Astrocyte of the cerebellum (primary cell): ENCODE measurements around the gene USP15.
"Not testable (repeated sequence)": the region's sequence is repeated elsewhere in the genome, so short reads cannot be mapped to it uniquely, and the experiment has no call there.

ENCODE experiments used
- DNase-seq: peaks from one replicate; pipeline ENCODE4 v3.0.0-alpha.2; 2011; ENCODE audit warnings: low read depth
- H3K4me3 ChIP-seq: 2 replicates; pipeline ENCODE4 v1.5.1; 2011; ENCODE audit warnings: mild to moderate bottlenecking, low read depth, low read length, moderate library complexity
- in situ Hi-C: cut with HindIII; loops from 2 replicates; pipeline ENCODE4 v1.10.0; 2017; ENCODE audit warnings: low sequenced_read_pairs
- TF ChIP-seq, protein P1 (sequence below): IDR thresholded peaks from 2 replicates; pipeline ENCODE4 v1.5.1; 2012; ENCODE audit warnings: low read length, low read depth, moderate library complexity, mild to moderate bottlenecking; ENCODE audit errors: missing control alignments

The USP15 gene

DNA sequence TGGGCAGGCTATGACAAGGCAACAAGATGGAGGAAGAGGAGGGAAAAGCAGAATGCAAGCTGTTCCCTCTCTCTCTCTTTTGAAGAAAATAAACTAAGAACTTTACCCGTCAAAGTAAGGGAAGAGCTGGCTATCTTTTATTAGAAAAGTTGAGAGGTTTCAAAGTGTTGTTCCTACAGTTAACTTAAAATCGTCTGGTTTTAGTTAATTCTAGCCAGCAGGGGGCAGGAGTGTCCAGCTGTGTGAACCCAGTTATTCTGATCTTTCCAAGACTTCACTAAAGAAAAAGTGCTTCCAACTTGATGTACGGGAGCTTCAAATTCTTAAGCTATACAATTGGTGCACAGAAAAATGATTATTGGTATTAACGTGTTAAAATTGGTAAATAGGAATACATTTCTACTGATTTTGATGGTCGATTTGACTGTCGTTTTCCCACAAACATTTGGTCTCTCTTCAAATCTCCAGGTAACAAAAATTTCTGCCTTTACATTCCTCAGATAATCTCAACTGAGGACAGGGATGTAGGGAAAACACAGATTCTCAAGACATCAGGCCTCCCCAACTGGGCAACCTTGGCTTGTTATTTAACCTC, 178.0 kb downstream of the USP15 start:
- TF ChIP-seq, protein P1, sequence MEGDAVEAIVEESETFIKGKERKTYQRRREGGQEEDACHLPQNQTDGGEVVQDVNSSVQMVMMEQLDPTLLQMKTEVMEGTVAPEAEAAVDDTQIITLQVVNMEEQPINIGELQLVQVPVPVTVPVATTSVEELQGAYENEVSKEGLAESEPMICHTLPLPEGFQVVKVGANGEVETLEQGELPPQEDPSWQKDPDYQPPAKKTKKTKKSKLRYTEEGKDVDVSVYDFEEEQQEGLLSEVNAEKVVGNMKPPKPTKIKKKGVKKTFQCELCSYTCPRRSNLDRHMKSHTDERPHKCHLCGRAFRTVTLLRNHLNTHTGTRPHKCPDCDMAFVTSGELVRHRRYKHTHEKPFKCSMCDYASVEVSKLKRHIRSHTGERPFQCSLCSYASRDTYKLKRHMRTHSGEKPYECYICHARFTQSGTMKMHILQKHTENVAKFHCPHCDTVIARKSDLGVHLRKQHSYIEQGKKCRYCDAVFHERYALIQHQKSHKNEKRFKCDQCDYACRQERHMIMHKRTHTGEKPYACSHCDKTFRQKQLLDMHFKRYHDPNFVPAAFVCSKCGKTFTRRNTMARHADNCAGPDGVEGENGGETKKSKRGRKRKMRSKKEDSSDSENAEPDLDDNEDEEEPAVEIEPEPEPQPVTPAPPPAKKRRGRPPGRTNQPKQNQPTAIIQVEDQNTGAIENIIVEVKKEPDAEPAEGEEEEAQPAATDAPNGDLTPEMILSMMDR = peak; percentile 67
- in situ Hi-C loops = loop anchor here (10.0 kb wide), 1 partner anchor 357 kb away; no protein-coding TSS in a partner anchor
- DNase-seq = peak; percentile 31
- no peak overlapping the region for H3K4me3 ChIP-seq

DNA sequence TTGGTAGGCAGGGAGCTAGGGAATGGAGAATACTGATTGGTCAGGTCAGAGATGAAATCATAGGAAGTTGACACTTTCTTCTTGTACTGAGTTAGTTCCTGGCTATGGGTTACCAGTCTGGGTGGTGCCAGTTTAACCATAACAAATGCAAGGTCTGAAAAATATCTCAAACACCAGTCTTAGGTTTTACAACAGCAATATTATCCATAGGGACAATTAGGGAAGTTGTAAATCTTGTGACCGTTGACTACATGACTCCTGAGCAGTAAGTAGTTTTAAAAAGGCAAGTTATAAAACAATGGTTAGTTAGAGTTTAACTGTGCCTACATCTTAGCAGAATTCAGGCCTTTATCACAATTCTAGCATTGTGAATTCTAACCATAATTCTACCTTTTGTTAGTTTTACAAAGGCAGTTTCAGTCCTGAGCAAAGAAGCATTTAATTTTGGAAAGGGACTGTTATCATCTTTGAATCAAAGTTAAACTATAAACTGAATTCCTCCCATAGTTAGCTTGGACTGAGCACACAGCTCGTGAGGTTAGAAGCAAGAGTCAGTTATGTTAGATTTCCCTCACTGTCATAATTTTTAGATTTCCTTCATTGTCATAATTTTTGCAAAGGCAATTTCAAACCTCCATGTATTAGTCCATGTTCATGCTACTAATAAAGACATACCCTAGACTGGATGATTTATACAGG, 186.7 kb downstream of the USP15 start:
- TF ChIP-seq, protein P1 = no peak
- in situ Hi-C loops = no loop called here
- DNase-seq = no peak
- no peak overlapping the region for H3K4me3 ChIP-seq

DNA sequence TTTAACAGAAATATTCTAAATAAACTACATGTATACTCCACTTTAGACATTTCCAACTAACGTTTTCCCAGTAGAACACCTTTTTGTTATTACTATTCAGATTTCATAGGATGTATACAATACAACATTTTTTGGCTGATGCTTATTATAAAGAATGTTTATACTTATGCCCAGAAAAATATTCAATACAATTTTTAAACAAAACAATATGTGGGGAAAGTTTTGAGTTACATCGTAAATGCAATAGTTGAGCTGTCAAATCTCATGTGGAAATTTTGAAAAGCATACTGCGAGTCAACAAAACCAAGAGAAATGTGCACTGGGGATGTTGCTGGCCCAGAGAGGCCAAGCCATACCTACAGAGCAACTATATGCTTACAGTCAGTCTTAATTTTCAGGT, 188.2 kb downstream of the USP15 start:
- in situ Hi-C loops = no loop called here
- TF ChIP-seq, protein P1 = no peak
- no peak for DNase-seq
- no peak overlapping the region for H3K4me3 ChIP-seq

DNA sequence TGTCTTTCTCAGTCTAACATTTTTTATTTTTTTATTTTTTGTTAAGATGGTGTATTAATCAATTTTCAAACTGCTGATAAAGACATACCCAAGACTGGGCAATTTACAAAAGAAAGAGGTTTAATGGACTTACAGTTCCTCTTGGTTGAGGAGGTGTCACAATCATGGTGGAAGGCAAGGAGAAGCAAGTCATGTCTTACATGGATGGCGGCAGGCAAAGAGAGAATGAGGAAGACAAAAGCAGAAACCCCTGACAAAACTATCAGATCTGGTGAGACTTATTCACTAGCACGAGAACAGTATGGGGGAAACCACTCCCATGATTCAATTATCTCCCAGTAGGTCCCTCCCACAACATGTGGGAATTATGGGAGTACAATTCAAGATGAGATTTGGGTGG, 195.2 kb downstream of the USP15 start:
- in situ Hi-C loops = loop anchor here (25.0 kb wide), 1 partner anchor 607 kb away; no protein-coding TSS in a partner anchor
- DNase-seq, H3K4me3 ChIP-seq: not testable (repeated sequence)

DNA sequence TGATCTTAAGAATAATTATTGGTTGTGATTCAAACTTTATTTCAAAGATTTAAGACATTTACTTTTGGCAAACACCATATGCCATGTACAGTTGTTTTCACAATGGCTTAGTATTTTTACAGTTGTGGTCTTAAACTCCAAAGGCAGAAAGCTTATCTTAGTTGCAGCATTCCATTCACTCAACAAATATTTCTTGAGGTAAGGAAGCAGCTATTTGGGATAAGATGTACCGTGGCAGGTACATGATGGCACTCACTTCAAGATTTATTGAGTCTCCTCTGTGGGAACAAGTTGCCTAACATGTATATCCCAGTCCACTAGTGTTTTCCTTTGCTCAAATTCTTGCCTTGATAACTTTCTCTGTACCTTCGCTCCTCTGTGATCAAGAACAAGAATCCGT, 198.4 kb downstream of the USP15 start:
- TF ChIP-seq, protein P1 = no peak
- no peak for DNase-seq
- in situ Hi-C loops = loop anchor here (25.0 kb wide), 1 partner anchor 604 kb away; no protein-coding TSS in a partner anchor
- no peak overlapping the region for H3K4me3 ChIP-seq

DNA sequence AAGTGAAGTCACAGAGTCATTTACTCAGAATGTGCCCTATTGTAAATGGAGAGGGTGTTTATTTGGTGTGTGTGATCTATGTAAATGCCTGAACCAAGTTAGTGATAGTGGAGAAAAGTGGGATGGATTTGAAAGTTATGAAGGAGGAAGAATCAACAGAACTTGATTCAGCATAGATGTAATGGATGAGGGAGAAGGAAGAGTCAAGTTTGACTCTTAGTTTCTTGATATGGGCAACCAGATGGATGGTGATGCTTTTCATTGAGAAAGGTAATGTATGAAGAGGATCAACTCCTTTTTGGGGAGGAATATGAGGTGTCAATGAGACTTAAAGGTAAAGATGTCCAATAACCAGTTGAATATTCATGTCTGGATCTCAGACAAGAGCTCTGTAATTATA, 199.8 kb downstream of the USP15 start:
- TF ChIP-seq, protein P1 = no peak
- no peak for DNase-seq
- in situ Hi-C loops = loop anchor here (25.0 kb wide), 1 partner anchor 602 kb away; no protein-coding TSS in a partner anchor
- H3K4me3 ChIP-seq = no peak overlapping the region

DNA sequence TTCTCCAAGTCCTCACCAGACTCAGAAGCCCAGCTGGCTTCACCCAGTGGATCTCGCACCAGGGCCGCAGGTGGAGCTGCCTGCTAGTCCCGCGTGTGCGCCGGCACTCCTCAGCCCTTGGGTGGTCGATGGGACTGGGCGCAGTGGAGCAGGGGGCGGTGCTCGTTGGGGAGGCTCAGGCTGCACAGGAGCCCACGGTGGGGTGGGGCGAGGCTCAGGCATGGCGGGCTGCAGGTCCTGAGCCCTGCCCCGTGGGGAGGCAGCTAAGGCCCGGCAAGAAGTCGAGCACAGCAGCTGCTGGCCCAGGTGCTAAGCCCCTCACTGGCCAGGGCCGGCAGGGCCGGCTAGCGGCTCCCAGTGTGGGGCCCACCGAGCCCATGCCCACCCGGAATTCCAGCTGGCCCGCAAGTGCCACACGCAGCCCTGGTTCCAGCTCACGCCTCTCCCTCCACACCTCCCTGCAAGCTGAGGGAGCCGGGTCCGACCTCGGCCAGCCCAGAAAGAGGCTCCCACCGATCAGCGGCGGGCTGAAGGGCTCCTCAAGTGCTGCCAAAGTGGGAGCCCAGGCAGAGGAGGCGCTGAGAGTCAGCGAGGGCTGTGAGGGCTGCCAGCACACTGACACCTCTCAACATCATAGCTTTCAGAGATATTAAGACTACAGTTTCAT, 201.1 kb downstream of the USP15 start:
- not testable (repeated sequence) for H3K4me3 ChIP-seq, DNase-seq
- in situ Hi-C loops = loop anchor here (25.0 kb wide), 1 partner anchor 601 kb away; no protein-coding TSS in a partner anchor

DNA sequence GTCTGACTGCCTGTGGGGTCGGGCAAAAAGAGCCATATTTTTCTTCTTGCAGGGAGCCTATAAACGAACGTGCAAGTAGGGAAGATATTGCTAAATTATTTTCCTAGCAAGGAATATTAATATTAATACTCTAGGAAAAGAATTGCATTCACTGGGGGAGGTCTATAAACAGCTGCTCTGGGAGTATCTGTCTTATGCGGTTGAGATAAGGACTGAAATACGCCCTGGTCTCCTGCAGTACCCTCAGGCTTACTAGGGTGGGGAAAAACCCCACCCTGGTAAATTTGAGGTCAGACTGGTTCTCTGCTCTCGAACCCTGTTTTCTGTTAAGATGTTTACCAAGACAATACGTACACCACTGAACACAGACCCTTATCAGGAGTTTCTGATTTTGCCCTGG, 203.0 kb downstream of the USP15 start:
- not testable (repeated sequence) for DNase-seq, H3K4me3 ChIP-seq
- in situ Hi-C loops = loop anchor here (25.0 kb wide), 1 partner anchor 599 kb away; no protein-coding TSS in a partner anchor
